Measurements from ENCODE around the gene BRD7.

GRCh38 chr16:50329446-50330189, 39.2 kb downstream of the BRD7 start:
- TF ChIP-seq CTCF (IDR thresholded peaks at IDR 0.05) (no peak), ZNF425 (CRISPR knock-in tag; conservative IDR thresholded peaks at IDR 0.05) (no peak), ATF1 (CRISPR knock-in tag; IDR thresholded peaks at IDR 0.05) (no peak), ESRRA (CRISPR knock-in tag; IDR thresholded peaks at IDR 0.05; ENCODE audit: borderline replicate concordance) (no peak), RELA (CRISPR knock-in tag; IDR thresholded peaks at IDR 0.05; ENCODE audit: borderline replicate concordance) (no peak), ELF4 (CRISPR knock-in tag; IDR thresholded peaks at IDR 0.05; ENCODE audit: low read depth) (no peak), KAT7 (CRISPR knock-in tag; IDR thresholded peaks at IDR 0.05; ENCODE audit: borderline replicate concordance) (no peak), ATF6 (CRISPR knock-in tag; IDR thresholded peaks at IDR 0.05) (no peak), ETV6 (CRISPR knock-in tag; IDR thresholded peaks at IDR 0.05) (no peak), HMGXB4 (CRISPR knock-in tag; IDR thresholded peaks at IDR 0.05) (no peak), JUN (CRISPR knock-in tag; IDR thresholded peaks at IDR 0.05) (no peak)
